Measurements from ENCODE around the gene POC1A.
A peak's percentile ranks its signal among the peaks of the same experiment; 100 is the strongest.

Gene POC1A

DNA sequence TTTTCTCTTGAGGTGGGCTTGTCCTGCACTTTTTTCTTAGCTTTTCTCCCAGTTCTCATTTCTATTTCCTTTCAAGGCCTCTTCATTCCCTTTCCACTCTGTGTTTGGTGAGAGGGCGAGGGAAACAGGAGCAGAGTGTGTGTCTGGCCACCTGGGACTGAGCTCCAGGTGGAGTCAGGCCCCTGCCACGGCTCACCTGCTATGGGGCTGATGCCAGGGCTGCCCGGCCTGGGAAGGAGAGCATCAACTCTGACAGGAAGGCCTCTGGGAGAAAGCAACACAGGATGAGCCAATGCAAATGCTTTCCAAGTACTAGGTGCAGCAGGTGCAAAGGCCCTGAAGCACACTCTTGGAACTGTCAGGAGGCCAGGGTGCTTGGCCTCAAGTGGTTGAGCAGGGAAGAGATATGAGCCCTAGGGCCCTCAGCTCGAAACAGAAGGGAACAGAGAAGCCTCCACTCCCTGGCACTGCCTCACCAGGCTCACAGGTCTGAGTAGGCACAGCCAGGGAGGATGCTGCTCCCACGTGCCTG is 70.6 kb downstream of the POC1A start:
- no peak for DNase-seq

DNA sequence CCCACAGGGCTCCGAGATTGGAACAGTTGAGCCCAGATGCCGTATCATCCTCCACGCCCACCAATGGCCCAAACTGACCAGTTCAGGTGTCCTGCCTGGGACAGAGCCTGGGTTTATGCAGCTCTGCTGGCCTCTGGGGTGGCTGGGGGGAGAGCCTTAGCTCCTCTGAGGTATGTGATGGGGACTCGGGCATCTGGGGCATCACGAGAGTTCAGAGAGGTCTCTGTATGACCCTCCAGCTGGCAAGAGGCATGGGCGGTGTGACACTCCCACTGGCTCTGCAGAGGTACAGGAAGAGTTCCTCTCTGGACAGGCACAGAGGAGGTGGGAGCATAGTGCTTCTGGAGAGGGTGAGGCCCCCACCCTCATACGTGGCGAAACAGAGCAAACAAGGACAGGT is 71.3 kb downstream of the POC1A start:
- no peak for DNase-seq

DNA sequence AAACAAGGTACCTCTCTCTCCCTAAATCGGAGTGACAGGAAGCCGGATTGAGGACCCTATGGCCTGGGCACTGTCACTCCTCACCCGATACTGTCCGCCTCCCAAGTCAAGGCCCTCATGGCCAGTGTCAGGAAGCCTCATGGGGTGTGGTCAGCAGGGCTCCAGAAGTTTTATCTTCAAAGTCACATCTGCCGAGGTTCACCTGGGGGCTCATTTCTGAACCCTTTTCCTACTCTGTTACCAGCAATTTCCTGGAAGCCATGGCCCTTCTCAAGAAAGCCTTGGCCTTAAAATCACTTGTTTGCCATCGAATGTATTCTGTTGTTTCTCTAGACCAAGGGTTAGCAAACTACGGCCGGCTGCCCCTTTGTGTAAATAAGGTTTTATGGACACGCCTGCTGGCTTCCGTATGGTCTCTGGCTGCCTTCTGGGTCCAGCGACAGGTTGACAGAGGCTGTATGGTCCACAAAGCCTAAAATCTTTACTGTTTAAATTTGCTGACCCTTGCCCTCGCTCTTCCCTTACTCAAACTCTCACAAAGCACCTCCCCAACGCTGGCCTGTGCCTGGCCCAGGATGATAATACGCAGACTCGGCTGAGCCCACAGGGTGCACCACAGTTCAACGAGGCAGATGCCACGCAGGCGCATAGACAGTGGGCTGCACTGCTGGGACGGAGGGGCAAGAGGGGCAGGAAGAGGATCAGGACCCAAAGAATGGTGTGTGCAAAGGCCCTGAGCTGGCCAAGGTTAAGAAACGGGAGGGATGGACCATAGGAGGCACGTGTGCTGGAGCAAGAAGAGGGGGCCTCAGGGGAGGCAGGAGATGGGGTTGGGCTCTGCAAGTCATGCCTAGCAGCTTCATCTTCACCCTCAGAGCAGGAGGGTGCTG is 73.1 kb downstream of the POC1A start:
- no peak for DNase-seq

DNA sequence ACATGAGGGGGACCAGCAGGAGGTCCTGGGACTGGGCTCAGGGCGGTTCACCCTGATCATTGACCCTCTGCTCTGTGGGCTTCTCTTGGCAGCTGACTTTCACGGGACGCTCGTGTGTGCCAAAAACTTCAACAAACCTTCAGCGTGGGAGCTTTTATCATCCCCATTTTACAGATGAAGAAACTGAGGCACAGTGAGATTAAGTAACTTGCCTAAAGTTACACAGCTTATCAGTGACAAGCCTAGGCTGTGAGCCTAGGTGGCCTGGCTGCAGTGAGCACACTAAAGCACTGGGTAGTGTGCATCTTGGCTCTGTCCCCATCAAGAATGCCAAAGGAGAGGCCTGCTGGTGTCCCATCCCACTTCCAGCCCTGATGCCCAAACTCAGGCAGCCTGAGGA is 74.3 kb downstream of the POC1A start:
- no peak for DNase-seq

DNA sequence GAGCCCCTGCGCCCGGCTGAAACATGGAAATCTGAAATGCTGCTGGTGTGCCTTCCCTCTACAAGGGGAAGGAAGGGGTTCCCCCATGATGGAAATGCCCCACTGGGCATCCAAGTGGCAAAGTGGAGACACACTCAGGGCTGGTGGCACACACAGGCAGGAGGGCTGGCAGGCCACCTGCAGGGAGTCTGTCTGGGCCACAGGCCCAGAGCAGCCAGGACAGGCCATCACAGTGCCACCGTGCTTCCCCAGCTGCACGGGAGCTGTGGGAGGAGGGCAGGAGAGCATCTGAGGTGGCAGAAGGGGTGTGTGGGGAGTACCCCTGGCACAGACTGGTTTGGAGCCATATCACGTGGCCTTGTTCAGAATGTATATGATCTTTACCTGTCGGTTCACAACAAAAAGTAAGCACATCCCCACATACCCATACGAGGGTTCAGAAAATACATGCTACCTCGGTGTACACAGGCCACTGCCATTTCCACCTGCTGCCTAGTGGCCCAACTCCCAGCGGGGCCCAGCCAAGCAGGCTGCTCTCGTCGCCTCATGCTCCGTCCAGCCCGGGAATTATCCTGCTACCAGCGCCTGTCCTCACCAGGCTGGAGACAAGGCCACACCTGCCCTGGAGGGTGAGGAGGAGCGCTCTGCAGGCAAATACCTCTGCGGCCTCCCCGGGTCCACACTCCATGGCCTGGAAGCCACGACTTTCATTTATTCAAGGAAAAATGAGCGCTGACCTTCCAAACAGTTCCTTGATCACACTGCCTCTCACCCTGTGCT is 75.3 kb downstream of the POC1A start:
- no peak for DNase-seq

DNA sequence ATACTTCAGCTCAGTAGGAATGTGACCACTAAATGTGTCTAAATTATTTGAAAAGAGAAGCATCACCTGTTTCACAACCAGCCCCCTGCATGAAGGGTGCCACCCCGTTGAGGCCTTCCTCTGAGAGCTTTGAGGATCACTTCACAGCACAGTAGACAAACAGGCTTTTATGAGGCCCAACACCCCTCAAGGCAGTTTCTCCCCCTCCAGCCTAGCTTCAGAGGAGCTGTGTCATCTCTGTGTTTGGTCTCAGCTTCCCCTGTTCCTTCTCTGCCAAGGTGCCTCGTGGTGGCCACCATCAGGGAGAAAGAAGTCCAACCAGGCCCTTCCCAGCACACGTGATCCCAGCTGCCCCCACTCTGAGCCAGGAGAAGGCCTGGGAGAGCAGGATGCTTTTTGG is 76.3 kb downstream of the POC1A start:
- DNase-seq = no peak

DNA sequence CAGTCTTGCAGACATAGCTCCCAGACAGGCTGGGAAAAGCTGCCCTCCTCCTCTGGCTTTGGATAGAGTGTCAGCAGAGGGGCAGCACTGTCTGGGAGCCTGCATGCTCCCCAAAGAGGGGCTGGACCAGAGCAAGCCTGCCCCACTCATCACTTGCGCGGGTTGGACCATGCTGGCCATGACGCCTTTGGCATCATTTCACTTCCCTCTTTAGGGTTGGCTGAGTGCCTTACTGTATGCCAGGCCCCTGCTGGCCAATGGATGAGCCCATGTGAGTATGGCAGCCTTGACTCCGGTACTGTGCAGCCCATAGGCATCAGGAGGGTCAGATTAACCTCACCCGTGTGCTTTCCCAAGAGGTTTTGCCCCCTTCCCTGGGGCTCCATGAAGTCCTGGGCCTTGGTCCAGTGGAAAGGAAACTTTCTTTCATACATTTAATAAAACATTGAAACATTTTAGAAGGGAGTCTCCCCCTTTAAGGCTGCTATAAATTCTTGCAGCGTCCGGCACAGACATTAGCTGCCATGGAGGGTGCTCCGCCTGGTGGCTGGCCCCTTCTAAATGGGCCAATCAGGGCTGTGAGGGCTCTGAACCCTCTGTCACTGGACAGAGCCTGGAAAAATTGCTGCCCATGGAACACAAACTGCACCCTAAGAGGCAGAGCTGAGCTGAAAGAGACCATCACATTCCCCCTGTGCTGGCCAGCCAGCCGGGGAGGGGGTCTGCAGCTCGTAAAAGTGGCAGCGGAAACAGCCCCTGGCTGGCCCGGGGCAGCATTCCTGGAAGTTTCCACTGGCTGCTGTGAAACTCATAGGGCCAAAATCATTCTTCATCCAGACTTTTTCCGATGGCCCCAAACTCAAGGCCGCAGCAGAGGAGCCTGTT is 77.1 kb downstream of the POC1A start:
- no peak for DNase-seq

DNA sequence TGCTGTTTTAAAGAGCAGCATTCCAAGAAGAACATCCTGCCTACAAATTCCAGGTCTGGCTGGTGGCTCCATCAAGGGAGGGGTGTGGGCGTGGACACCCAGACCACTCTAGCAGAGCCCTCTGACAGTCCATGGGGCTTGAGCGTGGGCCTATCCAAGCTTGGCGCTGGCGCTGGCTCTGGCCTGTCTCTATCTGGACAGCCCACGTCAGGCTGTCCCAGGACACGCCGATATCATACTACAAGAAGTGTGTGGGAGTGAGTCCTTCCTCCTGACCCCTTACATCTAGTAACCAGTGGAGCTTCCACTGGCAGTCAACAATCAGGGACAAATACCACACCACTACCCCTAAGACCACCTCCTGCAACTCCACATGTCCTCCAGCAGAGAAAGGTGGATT is 80.7 kb downstream of the POC1A start:
- DNase-seq = no peak

DNA sequence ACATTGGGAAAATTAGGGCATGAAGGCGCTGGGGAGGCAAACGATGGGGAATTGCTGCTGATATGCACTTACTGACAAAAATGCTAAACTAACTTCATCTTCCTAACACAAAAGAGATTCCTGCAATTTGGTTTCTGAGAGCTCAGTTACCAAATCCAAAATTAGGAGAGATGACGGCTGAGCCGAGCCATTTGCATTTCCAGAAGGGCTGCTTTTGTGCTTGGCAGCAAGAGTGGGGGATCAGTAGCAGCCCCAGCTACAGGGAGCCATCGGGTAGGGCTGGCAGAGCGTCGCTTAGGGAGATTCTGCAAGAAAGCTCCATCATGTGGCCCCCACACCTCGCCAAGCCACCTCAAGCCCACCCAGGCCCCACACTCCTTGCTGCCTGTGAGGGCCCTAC is 81.8 kb downstream of the POC1A start:
- DNase-seq = no peak

DNA sequence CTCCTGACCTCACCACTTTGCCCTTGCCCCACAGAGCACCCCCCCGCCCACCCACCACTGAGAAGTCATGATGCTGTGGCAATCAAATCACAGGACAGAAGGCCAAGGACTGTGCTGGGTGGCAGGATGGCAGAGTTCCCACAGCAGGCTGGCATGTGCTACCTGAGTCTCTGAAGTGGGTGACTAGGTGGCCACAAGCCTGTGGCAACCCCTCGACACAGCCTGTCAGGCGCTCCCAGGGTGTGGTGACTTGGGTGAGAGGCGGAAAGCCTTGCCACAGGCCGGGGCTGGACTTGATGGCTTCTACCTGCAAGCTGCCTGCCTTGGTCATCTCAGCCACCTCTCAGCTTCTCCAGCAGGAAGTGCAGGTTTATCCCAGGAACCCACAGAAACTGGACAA is 82.2 kb downstream of the POC1A start:
- DNase-seq = no peak

DNA sequence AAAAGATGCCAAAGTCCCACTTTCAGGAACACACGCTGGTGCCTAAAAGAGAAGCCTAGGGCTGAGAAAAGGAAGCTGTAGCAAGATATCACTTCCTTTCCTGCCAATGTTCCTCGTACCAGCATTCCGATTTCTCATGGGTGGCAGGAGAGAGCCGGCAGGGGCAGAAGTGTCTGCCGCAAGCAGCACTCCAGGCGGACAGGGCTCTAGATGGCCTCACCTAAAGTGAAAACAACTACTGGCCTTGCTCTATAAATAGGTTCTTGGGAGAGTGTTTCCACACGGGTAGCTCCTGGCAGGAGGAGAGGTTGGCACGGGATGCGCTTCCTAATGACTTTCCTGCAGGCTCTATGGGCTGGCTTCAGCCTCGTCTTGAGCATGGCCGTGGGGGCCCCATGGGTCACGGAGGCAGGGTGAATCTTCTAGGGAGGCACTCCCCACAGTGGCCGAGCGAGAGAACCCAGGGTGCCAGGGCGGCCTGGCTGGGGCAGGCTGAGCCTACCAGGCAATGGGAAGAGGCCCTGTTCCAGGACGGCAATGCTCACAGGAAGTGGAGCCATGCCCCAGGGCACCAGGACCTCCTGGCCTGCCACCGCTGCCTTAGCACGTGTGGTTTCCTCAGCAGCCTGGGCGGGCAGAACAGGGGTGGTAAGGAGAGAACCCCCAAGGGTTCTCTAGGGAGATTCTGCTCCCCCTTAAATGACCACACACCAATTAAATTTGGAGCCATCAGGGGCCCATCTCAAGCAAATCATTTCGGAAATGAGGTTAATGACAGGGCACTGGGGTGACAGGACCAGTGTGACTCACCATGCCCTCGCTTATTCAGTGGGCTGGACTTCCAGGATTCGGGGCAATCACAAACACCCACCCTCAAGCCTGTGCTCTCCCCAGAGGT is 83.2 kb downstream of the POC1A start:
- no peak for DNase-seq

DNA sequence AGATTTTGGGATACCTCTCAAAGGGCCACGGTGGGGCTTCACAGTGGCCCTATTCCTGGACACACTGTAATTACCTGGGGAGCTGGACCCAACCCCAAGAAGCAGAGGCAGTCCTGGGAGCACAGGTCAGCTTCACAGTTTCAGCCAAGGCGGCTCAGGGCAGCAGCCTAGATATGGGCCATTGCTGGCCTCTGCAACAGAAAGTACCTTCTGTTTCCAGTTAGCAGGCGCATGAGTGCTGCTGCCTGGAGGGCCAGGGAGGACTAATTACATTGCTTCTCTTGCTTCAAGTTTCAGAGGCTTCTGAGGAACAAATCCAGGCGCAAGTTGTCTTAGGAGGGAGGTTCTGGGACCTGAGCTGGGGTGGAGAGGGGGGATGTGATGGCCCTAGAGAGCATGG is 84.4 kb downstream of the POC1A start:
- no peak for DNase-seq

DNA sequence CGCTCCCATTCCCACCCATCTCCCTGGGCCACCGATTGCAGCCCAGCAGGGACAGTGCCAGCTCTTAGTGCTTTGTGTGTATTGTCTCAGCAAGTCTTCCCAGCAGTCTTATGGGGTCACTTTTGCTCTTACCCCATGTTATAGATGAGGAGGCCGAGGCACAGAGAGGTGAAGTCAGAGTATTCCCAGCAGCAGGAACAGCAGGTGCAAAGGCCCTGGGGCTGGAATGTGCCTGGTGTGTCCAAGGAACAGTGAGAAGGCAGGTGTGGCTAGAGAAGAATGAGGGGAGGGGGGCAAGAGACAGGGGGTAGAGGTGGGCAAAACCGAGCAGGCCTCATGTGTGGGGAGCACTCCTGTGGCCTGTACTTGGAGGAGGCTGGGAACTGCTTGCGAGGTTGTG is 85.1 kb downstream of the POC1A start:
- DNase-seq = no peak

DNA sequence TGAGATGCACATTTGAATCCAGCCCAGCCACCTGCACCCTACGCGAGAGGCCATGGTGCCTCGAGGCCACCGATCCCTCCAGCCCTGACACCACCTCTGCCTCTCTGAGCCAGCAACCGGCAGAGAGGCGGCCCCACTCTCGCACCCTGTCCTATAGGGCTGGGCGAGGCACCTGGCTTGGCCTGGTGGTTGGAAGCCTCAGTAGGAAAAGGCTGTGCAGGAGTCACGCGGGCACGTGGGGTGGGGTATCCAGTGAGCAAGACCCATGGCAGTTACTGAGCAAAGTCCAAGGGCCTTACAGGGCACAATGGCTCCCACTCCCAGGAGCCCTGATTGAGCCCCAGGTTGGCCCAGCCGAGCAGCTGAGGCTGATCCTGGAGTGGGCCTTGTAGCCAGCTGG is 85.5 kb downstream of the POC1A start:
- DNase-seq = no peak

DNA sequence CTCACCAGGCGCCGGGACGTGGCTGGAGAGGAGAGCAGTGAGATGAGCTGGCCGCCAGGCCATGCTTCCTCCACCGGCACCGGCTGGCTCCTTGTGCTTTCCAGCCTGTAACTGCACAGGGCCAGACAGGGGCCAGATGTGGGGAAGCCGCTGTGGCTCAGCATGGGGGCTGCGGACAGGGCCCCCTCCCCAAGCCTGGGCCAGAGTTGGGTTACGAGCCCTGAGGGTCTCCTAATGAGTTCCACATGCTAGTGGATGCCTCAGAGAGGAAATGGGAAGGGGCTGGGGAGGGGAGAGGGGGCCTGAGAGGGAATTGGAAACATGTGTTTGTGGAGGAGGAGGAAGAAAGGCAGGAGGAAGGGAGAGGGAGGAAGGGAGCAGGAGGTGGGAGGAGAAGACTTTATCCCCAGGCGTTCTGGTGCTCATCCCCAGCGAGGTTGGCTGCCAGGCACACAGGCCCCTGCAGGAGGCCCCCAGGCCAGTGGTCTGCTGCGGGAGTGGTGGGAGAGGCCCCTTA is 86.1 kb downstream of the POC1A start:
- DNase-seq = no peak

DNA sequence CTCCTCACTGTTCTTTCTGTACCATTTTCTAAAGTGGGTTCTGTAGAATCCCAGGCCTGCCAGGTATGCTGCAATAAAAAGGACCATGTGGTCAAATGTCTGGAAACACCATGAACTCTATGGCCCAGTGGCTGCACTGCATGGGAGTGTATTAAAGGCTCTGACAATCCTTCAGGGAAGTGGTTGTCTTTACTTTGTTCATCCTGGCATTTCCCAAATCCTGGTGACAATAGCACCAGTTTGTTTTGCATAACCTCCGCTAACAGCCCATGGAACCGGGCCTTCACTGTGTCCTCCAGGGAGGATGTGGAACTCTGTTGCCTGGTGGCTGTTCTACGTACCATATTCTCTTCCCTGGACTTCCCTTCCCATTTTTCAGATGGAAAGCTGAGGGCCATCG is 86.7 kb downstream of the POC1A start:
- DNase-seq = no peak

DNA sequence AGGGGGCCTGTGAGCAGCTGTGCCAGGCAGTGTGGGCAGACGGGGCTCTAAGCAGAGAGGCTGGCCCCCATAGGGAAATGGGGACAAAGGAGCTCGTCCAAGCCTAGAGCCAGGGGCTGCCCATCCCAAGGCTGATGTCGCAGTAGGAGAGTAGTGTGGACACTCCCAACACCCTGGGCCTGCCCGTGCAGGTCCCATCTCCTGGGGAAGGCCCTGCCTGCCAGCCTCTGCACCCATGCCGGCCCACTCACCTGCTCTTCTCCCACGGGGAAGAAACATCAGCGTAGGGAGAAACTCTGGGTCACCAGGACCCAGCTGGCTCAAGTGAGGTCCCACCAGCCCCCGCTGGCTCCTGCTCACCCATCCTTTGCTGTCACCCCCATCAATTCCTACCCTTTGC is 87.2 kb downstream of the POC1A start:
- DNase-seq = no peak

DNA sequence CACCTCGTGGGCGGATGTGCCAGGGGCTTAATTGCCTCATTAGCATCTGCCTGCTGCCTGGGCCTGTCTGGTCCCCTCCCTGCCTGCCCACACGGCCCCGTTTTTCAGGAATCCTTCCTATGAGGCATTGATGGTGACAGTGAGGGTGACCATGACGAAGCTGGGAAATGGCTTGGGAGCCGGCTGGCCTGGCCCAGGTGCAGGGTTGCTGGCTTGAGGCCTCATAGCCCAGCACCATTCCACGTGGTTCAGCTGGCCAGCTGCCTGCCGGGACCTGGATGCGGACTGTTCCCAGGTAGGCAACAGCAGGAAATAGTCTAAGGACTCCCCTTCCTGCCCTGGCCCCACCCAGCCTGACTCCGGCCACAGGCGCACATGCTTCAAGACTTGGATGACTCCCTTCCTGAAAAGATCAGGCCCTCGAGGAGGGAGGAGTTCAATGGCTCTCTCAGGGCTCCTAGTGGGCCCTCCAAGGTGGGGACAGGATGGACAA is 88.9 kb downstream of the POC1A start:
- DNase-seq = no peak

DNA sequence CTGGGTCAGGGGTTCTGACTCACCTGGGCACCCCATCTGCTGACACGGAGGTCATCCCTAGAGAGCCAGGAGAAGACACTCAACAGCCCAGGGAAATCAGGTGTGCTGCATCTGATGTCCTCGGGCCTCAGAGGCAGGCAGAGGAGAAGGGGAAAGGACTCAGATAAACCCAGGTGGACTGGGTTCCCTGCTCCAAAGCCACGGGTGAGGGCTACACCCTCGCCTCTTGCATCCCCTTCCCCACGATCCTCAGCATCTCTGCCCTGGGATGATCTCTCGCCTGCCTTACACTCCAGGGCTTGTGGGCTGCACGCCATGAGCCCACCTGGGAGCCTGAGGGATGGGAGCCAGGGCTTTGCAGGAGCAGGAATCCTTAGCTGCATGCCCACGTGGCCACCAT is 89.7 kb downstream of the POC1A start:
- no peak for DNase-seq

DNA sequence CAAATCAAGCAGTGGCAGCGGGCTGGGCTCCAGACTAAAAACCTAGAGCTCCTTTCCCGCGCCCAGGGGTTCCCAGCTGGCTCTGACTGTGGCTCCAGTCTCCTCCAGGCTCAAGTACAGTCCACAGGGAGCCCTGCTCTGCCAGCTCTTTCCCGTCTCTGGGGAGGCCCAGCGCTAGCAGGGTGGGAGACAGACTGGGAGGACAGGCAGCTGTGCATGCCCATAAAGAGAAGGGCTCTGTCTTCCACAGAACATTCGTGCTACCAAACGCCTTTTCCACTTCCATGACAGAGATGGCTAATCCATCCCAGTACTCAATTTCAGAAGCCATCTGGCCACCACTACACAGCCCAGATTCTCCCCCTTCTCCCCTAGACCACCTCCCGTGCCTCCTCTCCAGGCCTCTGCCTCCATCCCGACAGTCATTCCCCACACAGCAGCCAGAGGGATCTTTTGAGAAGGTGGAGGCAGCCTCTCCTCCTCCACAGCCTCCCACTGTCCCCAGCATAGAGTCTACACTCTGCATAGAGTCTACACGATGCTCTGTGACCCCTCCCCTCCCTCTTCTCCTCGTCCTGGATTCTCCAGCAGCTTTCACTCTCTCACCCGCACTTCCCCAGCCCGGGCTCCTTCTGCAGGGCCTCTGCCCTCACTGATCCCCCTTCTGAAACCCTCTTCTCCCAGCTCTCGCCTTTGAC is 91.0 kb downstream of the POC1A start:
- DNase-seq = no peak

DNA sequence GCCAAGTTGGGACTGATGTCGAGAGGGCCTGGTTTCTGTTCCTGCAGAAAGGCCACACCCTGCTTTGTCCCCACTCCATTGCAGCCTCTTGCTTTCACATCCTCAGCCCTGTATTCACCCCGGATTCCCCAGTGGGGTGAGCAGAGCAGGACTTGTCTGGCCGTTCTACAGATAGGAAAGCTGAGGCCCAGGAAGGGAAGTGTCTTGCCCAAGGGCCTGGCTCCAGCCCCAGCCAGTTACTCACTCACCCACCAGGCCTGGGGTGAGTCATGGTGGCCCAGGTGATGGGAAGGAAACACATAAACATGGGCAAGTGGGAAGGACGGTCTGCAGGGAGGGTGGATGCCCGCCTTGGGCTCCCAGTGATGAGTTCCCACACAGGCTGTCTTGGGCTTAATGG is 91.7 kb downstream of the POC1A start:
- DNase-seq = peak; percentile 7
